ENCODE data around the gene RCAN1.
"Not testable (repeated sequence)": the region's sequence is repeated elsewhere in the genome, so short reads cannot be mapped to it uniquely, and the experiment has no call there.

RCAN1 gene

GRCh38 chr21:34511787-34512455, 103.0 kb downstream of the RCAN1 start, which contains the start of gene KCNE1:
KCNE1 (minus strand) TSS chr21:34512210; CDS start chr21:34449634, 62,576 bp downstream.
- DNase-seq = peak; percentile 15

GRCh38 chr21:34511181-34511580, 103.7 kb downstream of the RCAN1 start:
- no peak for DNase-seq

GRCh38 chr21:34510148-34511142, 104.5 kb downstream of the RCAN1 start:
- DNase-seq = no peak

DNA sequence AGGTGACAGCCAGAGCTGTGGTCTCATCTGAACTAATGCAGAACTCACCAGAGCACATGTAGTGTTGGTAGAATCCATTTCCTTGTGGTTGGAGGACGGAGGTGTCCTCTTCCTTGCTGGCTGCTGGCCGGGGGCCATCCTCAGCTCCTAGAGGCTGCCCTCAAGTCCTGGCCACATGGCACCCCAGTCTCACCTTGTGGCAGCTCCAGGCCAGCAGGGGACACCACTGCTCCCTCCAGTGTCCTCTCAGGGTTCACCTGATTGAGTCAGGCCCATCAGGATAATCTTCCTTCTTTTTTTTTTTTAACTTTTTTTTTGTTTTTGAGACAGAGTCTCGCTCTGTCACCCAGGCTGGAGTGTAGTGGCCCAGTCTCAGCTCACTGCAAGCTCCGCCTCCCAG, 105.8 kb downstream of the RCAN1 start:
- DNase-seq = no peak

- DNase-seq = no peak
These were observed 110.3 kb downstream of the RCAN1 start for GRCh38 chr21:34504595-34504994.

- no peak for DNase-seq
These were observed 112.3 kb downstream of the RCAN1 start for GRCh38 chr21:34502480-34503106.

GRCh38 chr21:34501716-34502115, 113.2 kb downstream of the RCAN1 start:
- DNase-seq = no peak

DNA sequence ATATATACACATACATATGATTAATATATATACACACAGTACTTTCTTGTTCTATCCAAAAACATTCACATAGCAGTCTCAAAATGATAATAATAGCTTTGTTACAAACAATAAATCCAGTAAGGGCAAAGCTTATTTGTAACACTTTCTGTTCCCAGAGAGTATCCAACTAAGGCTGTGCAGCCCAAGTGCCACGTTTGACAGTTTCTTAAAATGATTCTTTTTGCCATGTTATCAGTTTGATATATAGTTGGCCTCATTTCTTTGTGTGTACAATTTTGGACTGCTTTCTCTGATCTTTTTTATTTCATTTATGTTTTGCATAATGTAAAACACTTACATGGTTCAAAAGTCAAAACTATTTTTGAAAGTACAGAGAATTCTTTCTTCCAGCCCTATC, 114.7 kb downstream of the RCAN1 start:
- DNase-seq = no peak

DNA sequence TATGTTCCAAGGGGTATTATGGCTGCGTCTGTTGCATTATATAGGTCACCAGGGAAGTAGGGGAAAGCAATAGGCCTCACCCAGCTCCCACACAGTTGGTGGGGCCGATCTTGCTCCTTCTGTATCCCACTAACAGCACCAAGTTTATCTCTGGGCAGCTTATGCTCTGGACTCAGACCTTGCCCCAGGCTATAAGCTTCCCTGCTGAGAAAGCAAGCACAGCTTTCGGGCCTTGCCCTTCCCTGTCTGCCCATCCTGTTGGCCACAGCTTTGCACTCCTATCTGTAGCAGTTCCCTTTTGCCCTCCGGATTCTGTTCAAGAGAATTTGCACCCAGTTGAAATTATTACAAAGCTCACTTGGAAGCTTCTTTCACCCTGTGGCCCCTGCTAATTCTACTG, 115.8 kb downstream of the RCAN1 start:
- DNase-seq = no peak

DNA sequence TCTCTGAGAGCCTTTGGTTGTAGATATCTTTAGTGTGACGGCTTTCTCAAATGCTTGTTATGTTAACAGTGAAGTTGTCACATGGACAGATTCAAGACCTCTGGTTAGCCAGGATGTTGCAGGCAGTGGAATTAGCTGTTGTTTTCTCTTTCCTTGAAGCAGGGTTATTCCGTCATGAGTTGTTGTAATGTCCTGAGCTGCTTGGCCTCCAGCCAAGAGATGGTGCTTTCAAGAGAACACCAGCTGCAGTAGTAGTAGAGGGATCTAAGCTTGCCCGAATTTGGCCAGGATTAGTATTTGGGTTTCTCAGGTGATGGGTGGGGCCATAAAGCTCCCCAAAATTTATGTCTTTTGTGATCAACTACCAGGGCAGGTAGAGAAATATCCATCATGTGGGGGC, 116.3 kb downstream of the RCAN1 start:
- DNase-seq = no peak

- not testable (repeated sequence) for DNase-seq
These were observed 131.1 kb downstream of the RCAN1 start for GRCh38 chr21:34483854-34484253.

- DNase-seq = not testable (repeated sequence)
These were observed 131.5 kb downstream of the RCAN1 start for GRCh38 chr21:34483435-34483834.

GRCh38 chr21:34467333-34467732, 147.6 kb downstream of the RCAN1 start:
- DNase-seq = not testable (repeated sequence)
